ENCODE data around the gene KDELR1. TPM values are rescaled to one million over a fixed set of nuclear protein-coding genes. Genes with fewer than 3 reads are reported as not detected.
A peak's percentile ranks its signal among the peaks of the same experiment; 100 is the strongest.

Gene KDELR1
- total RNA-seq, 1 donor from 2014 or later: 227 TPM

GRCh38 chr19:48397263-48398101 is 6.1 kb upstream of the KDELR1 start:
- no peak for DNase-seq (ENCODE audit: extremely low spot score, unreplicated experiment)
- Mint-ChIP-seq H3K4me3 (peak overlapping the region; percentile 86), H3K27me3 (peaks cover 53% of the 10 kb centered on the region), H3K9me3 (no peaks in the 10 kb centered on the region), H3K27ac (peak overlapping the region; percentile 78), H3K4me1 (ENCODE audit: unreplicated experiment) (peaks cover 23% of the 10 kb centered on the region), H3K36me3 (peaks cover 4% of the 10 kb centered on the region)
- TF ChIP-seq CTCF (conservative IDR thresholded peaks at IDR 0.05): no peak

- H3K9me3 Mint-ChIP-seq: no peaks in the 10 kb centered on the region
- DNase-seq (ENCODE audit: extremely low spot score, unreplicated experiment): no peak
- peaks cover 55% of the 10 kb centered on the region for H3K27me3 Mint-ChIP-seq
- TF ChIP-seq CTCF (conservative IDR thresholded peaks at IDR 0.05): no peak
- H3K36me3 Mint-ChIP-seq: peaks cover 4% of the 10 kb centered on the region
- peaks cover 23% of the 10 kb centered on the region for H3K4me1 Mint-ChIP-seq (ENCODE audit: unreplicated experiment)
- H3K27ac Mint-ChIP-seq: no peak overlapping the region
- no peak overlapping the region for H3K4me3 Mint-ChIP-seq
These were observed 5.4 kb upstream of the KDELR1 start for GRCh38 chr19:48396824-48397176.

- H3K27ac Mint-ChIP-seq: peak overlapping the region; percentile 18
- H3K27me3 Mint-ChIP-seq: peaks cover 58% of the 10 kb centered on the region
- no peaks in the 10 kb centered on the region for H3K9me3 Mint-ChIP-seq
- TF ChIP-seq CTCF (conservative IDR thresholded peaks at IDR 0.05): no peak
- H3K4me3 Mint-ChIP-seq: peak overlapping the region; percentile 45
- no peak for DNase-seq (ENCODE audit: extremely low spot score, unreplicated experiment)
- peaks cover 4% of the 10 kb centered on the region for H3K36me3 Mint-ChIP-seq
- H3K4me1 Mint-ChIP-seq (ENCODE audit: unreplicated experiment): peaks cover 20% of the 10 kb centered on the region
These were observed 4.9 kb upstream of the KDELR1 start for GRCh38 chr19:48396016-48396823.

- Mint-ChIP-seq H3K36me3 (peaks cover 4% of the 10 kb centered on the region), H3K4me3 (peak overlapping the region; percentile 45), H3K27me3 (peaks cover 57% of the 10 kb centered on the region), H3K9me3 (no peaks in the 10 kb centered on the region), H3K4me1 (ENCODE audit: unreplicated experiment) (peaks cover 16% of the 10 kb centered on the region), H3K27ac (no peak overlapping the region)
- DNase-seq (ENCODE audit: extremely low spot score, unreplicated experiment): no peak
- TF ChIP-seq CTCF (conservative IDR thresholded peaks at IDR 0.05): no peak
These were observed 4.1 kb upstream of the KDELR1 start for GRCh38 chr19:48395499-48395898.

GRCh38 chr19:48395170-48395455 is 3.8 kb upstream of the KDELR1 start:
- Mint-ChIP-seq H3K4me3 (no peak overlapping the region), H3K4me1 (ENCODE audit: unreplicated experiment) (peaks cover 12% of the 10 kb centered on the region), H3K27me3 (peaks cover 54% of the 10 kb centered on the region), H3K27ac (no peak overlapping the region), H3K36me3 (peaks cover 4% of the 10 kb centered on the region), H3K9me3 (no peaks in the 10 kb centered on the region)
- TF ChIP-seq CTCF (conservative IDR thresholded peaks at IDR 0.05): no peak
- no peak for DNase-seq (ENCODE audit: extremely low spot score, unreplicated experiment)

Measured in type B pancreatic cell (in vitro differentiated cells).